Neural progenitor cell (in vitro differentiated cells): ENCODE results near the gene TCP11L1. TPM values are rescaled to one million over a fixed set of nuclear protein-coding genes. Genes with fewer than 3 reads are reported as not detected.
"Not testable (repeated sequence)": the region's sequence is repeated elsewhere in the genome, so short reads cannot be mapped to it uniquely, and the experiment has no call there.

Source experiments
- DNase-seq: peaks from one replicate; pipeline ENCODE4 v3.0.0-alpha.2; 2016; ENCODE audit warnings: low spot score
- H2AFZ ChIP-seq: fragments of 200-600 bp; sonication (generic); replicated peaks from 2 replicates; pipeline ENCODE4 v1.6.1; 2016; ENCODE audit warnings: antibody characterized with exemption
- H3F3A ChIP-seq: fragments of 200-600 bp; sonication (generic); 2 replicates; pipeline ENCODE4 v1.6.1; 2016; ENCODE audit warnings: antibody characterized with exemption, low read depth
- H3K27ac ChIP-seq: fragments of 200-600 bp; sonication (generic); 2 replicates; pipeline ENCODE4 v1.5.1; 2016; ENCODE audit warnings: mild to moderate bottlenecking
- H3K27me3 ChIP-seq: fragments of 200-600 bp; sonication (generic); 2 replicates; pipeline ENCODE4 v1.6.1; 2016; ENCODE audit warnings: mild to moderate bottlenecking, moderate library complexity
- H3K36me3 ChIP-seq: fragments of 200-600 bp; sonication (generic); 2 replicates; pipeline ENCODE4 v1.5.1; 2016
- H3K4me1 ChIP-seq: fragments of 200-600 bp; sonication (generic); 2 replicates; pipeline ENCODE4 v1.6.1; 2016; ENCODE audit warnings: mixed run types
- H3K4me2 ChIP-seq: fragments of 200-600 bp; sonication (generic); 2 replicates; pipeline ENCODE4 v1.6.1; 2016
- H3K4me3 ChIP-seq: fragments of 200-600 bp; sonication (generic); 2 replicates; pipeline ENCODE4 v1.5.1; 2016
- H3K79me2 ChIP-seq: fragments of 200-600 bp; sonication (generic); 2 replicates; pipeline ENCODE4 v1.6.1; 2016; ENCODE audit warnings: low read depth
- H3K9ac ChIP-seq: fragments of 200-600 bp; sonication (generic); 2 replicates; pipeline ENCODE4 v1.6.1; 2016
- H3K9me3 ChIP-seq: fragments of 200-600 bp; sonication (generic); 2 replicates; pipeline ENCODE4 v1.5.1; 2016; ENCODE audit warnings: low read depth
- H4K20me1 ChIP-seq: fragments of 200-600 bp; sonication (generic); 2 replicates; pipeline ENCODE4 v1.6.1; 2016; ENCODE audit warnings: low read depth
- H3K27ac Mint-ChIP-seq: 3 replicates; pipeline ENCODE4 v1.8.0; 2021; ENCODE audit warnings: mixed read lengths
- H3K27me3 Mint-ChIP-seq: 2 replicates; pipeline ENCODE4 v1.8.0; 2022; ENCODE audit warnings: low read depth, mild to moderate bottlenecking, inconsistent platforms, moderate library complexity, mixed read lengths; ENCODE audit not compliant: insufficient read depth
- H3K36me3 Mint-ChIP-seq: 3 replicates; pipeline ENCODE4 v1.8.0; 2021; ENCODE audit warnings: mixed read lengths
- H3K4me1 Mint-ChIP-seq: 3 replicates; pipeline ENCODE4 v1.8.0; 2021; ENCODE audit warnings: mixed read lengths
- H3K4me3 Mint-ChIP-seq: 3 replicates; pipeline ENCODE4 v1.8.0; 2021; ENCODE audit warnings: mild to moderate bottlenecking, moderate library complexity, mixed read lengths
- H3K9me3 Mint-ChIP-seq: 3 replicates; pipeline ENCODE4 v1.8.0; 2020; ENCODE audit warnings: mixed read lengths
- CTCF ChIP-seq: fragments of 200-600 bp; sonication (generic); IDR thresholded peaks from 2 replicates; pipeline ENCODE4 v1.5.1; 2017; ENCODE audit warnings: antibody characterized with exemption, mild to moderate bottlenecking
- EZH2 ChIP-seq: fragments of 200-600 bp; sonication (generic); IDR thresholded peaks from 2 replicates; pipeline ENCODE4 v1.6.1; 2017; ENCODE audit warnings: antibody characterized with exemption, mild to moderate bottlenecking, moderate library complexity
- EZH2phosphoT487 ChIP-seq: fragments of 200-600 bp; sonication (generic); IDR thresholded peaks from 2 replicates; pipeline ENCODE4 v1.6.1; 2017; ENCODE audit warnings: antibody characterized with exemption
- total RNA-seq: library from RNA; depleted of rRNA; stranded (reverse); fragments of >200 nt; gene quantifications from 2 replicates; pipeline ENCODE4 v1.2.3, GENCODE V29; 2015; ENCODE audit warnings: low replicate concordance

The TCP11L1 gene
- total RNA-seq, 1 donor from 2014 or later: 20.0 TPM

GRCh38 chr11:33027846-33028536, 11.4 kb upstream of the TCP11L1 start:
- no peak for DNase-seq
- TF ChIP-seq EZH2: no peak
- TF ChIP-seq CTCF: no peak
- TF ChIP-seq EZH2phosphoT487: no peak
- Mint-ChIP-seq H3K27ac (no peak overlapping the region), H3K36me3 (peaks cover 4% of the 10 kb centered on the region), H3K4me1 (no peaks in the 10 kb centered on the region), H3K27me3 (no peaks in the 10 kb centered on the region), H3K4me3 (no peak overlapping the region), H3K9me3 (no peaks in the 10 kb centered on the region)
- Histone ChIP-seq H3K4me2 (no peak overlapping the region), H3K4me1 (no peaks in the 10 kb centered on the region), H3K79me2 (no peaks in the 10 kb centered on the region), H3K4me3 (no peak overlapping the region), H4K20me1 (no peaks in the 10 kb centered on the region), H3F3A (no peaks in the 10 kb centered on the region), H3K9me3 (no peaks in the 10 kb centered on the region), H3K27ac (no peak overlapping the region), H3K36me3 (no peaks in the 10 kb centered on the region), H3K9ac (no peak overlapping the region), H2AFZ (no peak overlapping the region), H3K27me3 (no peaks in the 10 kb centered on the region)

GRCh38 chr11:33028537-33028914, 10.8 kb upstream of the TCP11L1 start:
- H3K27me3 Mint-ChIP-seq: no peaks in the 10 kb centered on the region
- DNase-seq: no peak
- H3K4me1 ChIP-seq: no peaks in the 10 kb centered on the region
- no peaks in the 10 kb centered on the region for H3F3A ChIP-seq
- no peak overlapping the region for H3K27ac ChIP-seq
- no peak overlapping the region for H2AFZ ChIP-seq
- no peaks in the 10 kb centered on the region for H3K4me1 Mint-ChIP-seq
- H3K4me3 ChIP-seq: no peak overlapping the region
- no peak overlapping the region for H3K4me2 ChIP-seq
- no peak overlapping the region for H3K27ac Mint-ChIP-seq
- peaks cover 4% of the 10 kb centered on the region for H3K36me3 Mint-ChIP-seq
- H3K9me3 ChIP-seq: no peaks in the 10 kb centered on the region
- TF ChIP-seq CTCF: no peak
- TF ChIP-seq EZH2phosphoT487: no peak
- no peak for TF ChIP-seq EZH2
- H3K4me3 Mint-ChIP-seq: no peak overlapping the region
- H3K27me3 ChIP-seq: no peaks in the 10 kb centered on the region
- H4K20me1 ChIP-seq: no peaks in the 10 kb centered on the region
- no peak overlapping the region for H3K9ac ChIP-seq
- no peaks in the 10 kb centered on the region for H3K79me2 ChIP-seq
- no peaks in the 10 kb centered on the region for H3K36me3 ChIP-seq
- no peaks in the 10 kb centered on the region for H3K9me3 Mint-ChIP-seq

- DNase-seq, H4K20me1 ChIP-seq, H3K9ac ChIP-seq, H3K9me3 Mint-ChIP-seq, H3F3A ChIP-seq, H3K36me3 ChIP-seq, H3K4me3 ChIP-seq, H3K36me3 Mint-ChIP-seq, H3K79me2 ChIP-seq, H2AFZ ChIP-seq, H3K4me1 Mint-ChIP-seq, H3K4me1 ChIP-seq, H3K27me3 ChIP-seq, H3K27me3 Mint-ChIP-seq, H3K4me2 ChIP-seq, H3K27ac Mint-ChIP-seq, H3K4me3 Mint-ChIP-seq, H3K27ac ChIP-seq, H3K9me3 ChIP-seq: not testable (repeated sequence)
Measured at GRCh38 chr11:33029218-33029617, 10.2 kb upstream of the TCP11L1 start.

GRCh38 chr11:33033493-33033892, 5.9 kb upstream of the TCP11L1 start:
- Histone ChIP-seq H3K4me1 (no peaks in the 10 kb centered on the region), H3K79me2 (no peaks in the 10 kb centered on the region), H3K4me3 (no peak overlapping the region), H2AFZ (no peak overlapping the region), H3K27ac (no peak overlapping the region), H3F3A (no peaks in the 10 kb centered on the region), H3K36me3 (no peaks in the 10 kb centered on the region), H3K9me3 (no peaks in the 10 kb centered on the region), H3K9ac (no peak overlapping the region), H3K4me2 (no peak overlapping the region), H3K27me3 (no peaks in the 10 kb centered on the region), H4K20me1 (no peaks in the 10 kb centered on the region)
- no peak overlapping the region for H3K27ac Mint-ChIP-seq
- no peak for DNase-seq
- peaks cover 2% of the 10 kb centered on the region for H3K27me3 Mint-ChIP-seq
- H3K4me1 Mint-ChIP-seq: no peaks in the 10 kb centered on the region
- peaks cover 4% of the 10 kb centered on the region for H3K36me3 Mint-ChIP-seq
- no peaks in the 10 kb centered on the region for H3K9me3 Mint-ChIP-seq
- TF ChIP-seq EZH2phosphoT487: no peak
- TF ChIP-seq CTCF: no peak
- TF ChIP-seq EZH2: no peak
- no peak overlapping the region for H3K4me3 Mint-ChIP-seq
